Neuron (in vitro differentiated cells): ENCODE measurements around the gene GIT2.

ENCODE experiments used
- H2AFZ ChIP-seq: one replicate; pipeline ENCODE4 v1.6.1; 2013; ENCODE audit warnings: low read depth, mild to moderate bottlenecking, inconsistent platforms, low read length, moderate library complexity
- H3K27me3 ChIP-seq: one replicate; pipeline ENCODE4 v1.6.1; 2013; ENCODE audit warnings: low read length; ENCODE audit not compliant: insufficient read depth
- H3K36me3 ChIP-seq: one replicate; pipeline ENCODE4 v1.6.1; 2013; ENCODE audit warnings: low read length; ENCODE audit not compliant: insufficient read depth
- H3K4me1 ChIP-seq: one replicate; pipeline ENCODE4 v1.6.1; 2013; ENCODE audit warnings: low read length; ENCODE audit not compliant: insufficient read depth
- H3K4me3 ChIP-seq: 2 replicates; pipeline ENCODE4 v1.5.1; 2013; ENCODE audit warnings: mild to moderate bottlenecking, low read length, moderate library complexity
- H3K9me3 ChIP-seq: one replicate; pipeline ENCODE4 v1.6.1; 2013; ENCODE audit warnings: low read length

The GIT2 gene

DNA sequence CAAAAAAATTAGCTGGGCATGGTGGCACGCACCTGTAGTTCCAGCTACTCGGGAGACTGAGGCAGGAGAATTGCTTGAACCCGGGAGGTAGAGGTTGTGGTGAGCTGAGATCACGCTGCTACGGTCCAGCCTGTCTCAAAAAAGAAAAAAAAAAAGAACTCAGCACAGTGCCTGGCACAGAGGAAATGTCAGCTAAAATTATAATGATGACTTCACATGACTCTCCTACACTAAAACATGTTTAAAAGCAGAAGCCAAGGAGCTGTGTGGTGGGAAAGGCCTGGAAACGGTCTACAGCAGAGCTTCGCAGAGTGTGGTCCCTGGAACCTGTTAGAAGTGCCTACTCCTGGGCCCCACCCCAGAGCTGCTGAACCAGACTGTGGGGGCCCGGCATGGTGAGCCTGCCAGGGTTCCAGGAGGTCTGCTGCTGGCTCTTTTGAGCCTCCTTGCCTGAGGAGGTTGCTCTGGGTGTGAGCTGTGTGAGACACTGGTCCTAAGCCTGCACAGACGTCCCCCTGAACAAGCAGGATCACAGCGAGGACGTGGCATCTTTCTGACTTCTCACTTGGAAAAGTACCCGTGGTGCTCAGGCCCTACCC, 68.0 kb downstream of the GIT2 start:
- Histone ChIP-seq H3K36me3 (peaks cover 29% of the 10 kb centered on the region), H3K9me3 (no peaks in the 10 kb centered on the region), H3K27me3 (no peaks in the 10 kb centered on the region), H2AFZ (no peak overlapping the region), H3K4me3 (no peak overlapping the region), H3K4me1 (no peaks in the 10 kb centered on the region)

DNA sequence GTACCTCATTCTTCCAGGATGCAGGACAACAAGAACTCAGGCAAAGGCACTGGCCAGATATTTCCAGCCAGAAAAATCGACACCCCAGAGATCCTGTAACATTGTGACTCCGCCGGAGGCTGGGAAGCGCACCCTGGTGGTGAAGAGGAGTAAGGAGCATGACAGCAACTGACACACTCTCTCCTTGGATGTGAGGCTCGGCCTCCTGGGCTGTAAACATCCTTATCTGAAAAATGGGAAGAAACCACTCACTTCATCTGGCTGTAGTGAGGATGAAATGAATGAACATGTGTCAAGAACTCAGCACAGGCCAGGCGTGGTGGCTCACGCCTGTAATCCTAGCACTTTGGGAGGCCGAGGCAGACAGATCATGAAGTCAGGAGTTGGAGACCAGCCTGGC, 68.5 kb downstream of the GIT2 start:
- Histone ChIP-seq H3K4me1 (no peaks in the 10 kb centered on the region), H3K27me3 (no peaks in the 10 kb centered on the region), H3K9me3 (no peaks in the 10 kb centered on the region), H3K4me3 (no peak overlapping the region), H3K36me3 (peaks cover 25% of the 10 kb centered on the region), H2AFZ (no peak overlapping the region)

GRCh38 chr12:109926488-109927210, 69.5 kb downstream of the GIT2 start:
- peaks cover 16% of the 10 kb centered on the region for H3K36me3 ChIP-seq
- no peak overlapping the region for H2AFZ ChIP-seq

DNA sequence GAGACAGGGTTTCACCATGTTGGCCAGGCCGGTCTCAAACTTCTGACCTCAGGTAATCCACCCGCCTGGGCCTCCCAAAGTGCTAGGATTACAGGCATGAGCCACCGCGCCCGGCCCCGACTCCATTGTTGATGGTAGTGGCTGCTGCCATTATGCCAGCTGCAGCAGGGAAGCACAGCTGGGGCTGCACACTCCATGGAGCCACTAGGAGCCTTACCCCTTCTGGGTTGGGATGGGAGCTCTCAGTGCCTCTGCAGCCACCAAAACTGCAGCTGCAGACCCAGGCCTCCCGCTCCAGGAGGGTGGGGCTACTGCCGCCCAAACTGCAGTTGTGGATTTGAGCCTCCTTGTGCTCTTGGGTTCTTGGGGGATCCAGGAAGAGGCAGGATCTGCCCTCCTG, 70.2 kb downstream of the GIT2 start:
- H3K9me3 ChIP-seq: no peaks in the 10 kb centered on the region
- no peaks in the 10 kb centered on the region for H3K4me1 ChIP-seq
- H3K36me3 ChIP-seq: peaks cover 13% of the 10 kb centered on the region
- no peaks in the 10 kb centered on the region for H3K27me3 ChIP-seq
- no peak overlapping the region for H3K4me3 ChIP-seq
- no peak overlapping the region for H2AFZ ChIP-seq

More at GRCh38 chr12:109926488-109927210, 69.5 kb downstream of the GIT2 start:
- Histone ChIP-seq H3K4me1 (no peaks in the 10 kb centered on the region), H3K4me3 (no peak overlapping the region), H3K27me3 (no peaks in the 10 kb centered on the region), H3K9me3 (no peaks in the 10 kb centered on the region)

GRCh38 chr12:109925185-109925840, 70.9 kb downstream of the GIT2 start:
- Histone ChIP-seq H3K9me3 (no peaks in the 10 kb centered on the region), H3K4me3 (no peak overlapping the region), H3K36me3 (peaks cover 8% of the 10 kb centered on the region), H2AFZ (no peak overlapping the region), H3K27me3 (no peaks in the 10 kb centered on the region), H3K4me1 (no peaks in the 10 kb centered on the region)

DNA sequence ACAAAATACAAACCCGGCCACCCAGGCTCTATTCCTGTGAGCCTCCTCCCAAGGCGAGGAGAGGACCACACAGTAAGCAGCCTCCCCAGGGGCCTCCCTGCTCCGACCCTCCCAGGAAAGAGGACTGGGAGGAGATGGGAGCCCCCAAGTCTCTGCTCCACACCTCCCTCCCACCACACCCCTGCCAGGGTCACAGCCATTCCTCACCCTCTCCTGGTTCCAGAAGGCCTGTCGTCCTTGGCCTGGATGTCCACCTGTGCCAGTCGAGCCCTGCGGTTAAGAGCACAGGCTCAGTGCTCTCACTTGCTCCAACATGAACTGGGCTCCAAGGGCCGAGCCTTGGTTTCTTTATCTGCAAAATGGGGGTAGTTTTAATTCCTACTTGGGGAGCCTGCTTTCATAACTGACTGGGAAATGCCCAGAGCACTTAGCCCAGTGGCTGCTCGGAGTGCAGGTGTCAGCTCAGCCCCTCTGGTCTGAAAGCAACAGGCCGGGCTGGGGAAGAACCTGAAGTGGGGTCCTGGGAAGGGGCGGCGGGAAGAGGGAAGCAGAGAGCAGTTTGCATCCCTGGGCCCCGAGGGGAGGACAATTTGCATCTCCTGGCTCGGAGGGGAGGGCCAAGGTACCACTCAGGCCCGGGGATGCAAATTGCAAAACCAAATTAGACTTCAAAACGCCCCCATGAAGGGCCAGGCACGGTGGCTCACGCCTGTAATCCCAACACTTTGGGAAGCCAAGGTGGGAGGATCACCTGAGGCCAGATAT, 72.5 kb downstream of the GIT2 start:
- Histone ChIP-seq H3K4me1 (no peaks in the 10 kb centered on the region), H3K36me3 (peaks cover 8% of the 10 kb centered on the region), H3K9me3 (no peaks in the 10 kb centered on the region), H3K27me3 (no peaks in the 10 kb centered on the region), H2AFZ (no peak overlapping the region), H3K4me3 (no peak overlapping the region)

DNA sequence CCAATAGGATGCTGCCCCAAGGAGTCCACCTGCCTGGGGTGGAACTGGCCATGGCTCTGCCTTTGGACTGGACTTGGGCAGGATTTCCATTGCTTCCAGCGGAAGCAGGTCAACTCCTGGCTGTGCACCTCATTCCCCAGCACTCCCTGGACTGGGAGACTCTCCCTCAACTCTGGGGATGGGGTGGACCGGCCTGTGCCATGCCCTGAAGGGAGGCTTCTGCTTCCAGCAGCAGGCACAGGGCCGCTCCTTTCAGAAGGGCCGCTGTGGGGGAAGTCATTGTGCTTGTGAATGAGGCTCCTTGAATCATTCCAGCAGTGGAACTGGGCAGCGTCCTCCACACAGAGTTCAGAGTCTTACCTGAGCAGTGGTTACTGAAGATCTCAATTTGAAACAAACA, 73.1 kb downstream of the GIT2 start:
- H3K4me3 ChIP-seq: no peak overlapping the region
- no peaks in the 10 kb centered on the region for H3K9me3 ChIP-seq
- peaks cover 9% of the 10 kb centered on the region for H3K36me3 ChIP-seq
- H2AFZ ChIP-seq: no peak overlapping the region
- H3K27me3 ChIP-seq: no peaks in the 10 kb centered on the region
- no peaks in the 10 kb centered on the region for H3K4me1 ChIP-seq

DNA sequence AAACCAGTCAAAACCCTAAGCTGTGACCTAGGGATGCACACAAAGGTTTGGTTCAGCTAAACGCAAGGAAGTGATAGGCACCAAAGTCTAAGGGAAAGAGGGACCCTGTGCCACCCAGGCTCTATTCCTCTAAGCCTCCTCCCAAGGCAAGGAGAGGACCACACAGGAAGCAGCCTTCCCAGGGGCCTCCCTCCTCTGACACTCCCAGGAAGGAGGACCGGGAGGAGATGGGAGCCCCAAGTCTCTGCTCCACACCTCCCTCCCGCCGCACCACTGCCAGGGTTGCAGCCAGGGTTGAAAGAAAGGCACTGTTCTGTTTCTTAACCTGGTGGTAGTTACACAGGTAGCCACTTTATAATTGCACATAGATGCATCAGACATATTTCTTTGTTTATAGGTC, 74.2 kb downstream of the GIT2 start:
- Histone ChIP-seq H3K4me3 (no peak overlapping the region), H3K9me3 (no peaks in the 10 kb centered on the region), H2AFZ (no peak overlapping the region)

GRCh38 chr12:109920261-109920780, 75.8 kb downstream of the GIT2 start:
- H2AFZ ChIP-seq: no peak overlapping the region
- peaks cover 30% of the 10 kb centered on the region for H3K36me3 ChIP-seq
- H3K27me3 ChIP-seq: no peaks in the 10 kb centered on the region
- no peak overlapping the region for H3K4me3 ChIP-seq
- no peaks in the 10 kb centered on the region for H3K9me3 ChIP-seq
- no peaks in the 10 kb centered on the region for H3K4me1 ChIP-seq

More for the DNA sequence above, 74.2 kb downstream of the GIT2 start:
- Histone ChIP-seq H3K36me3 (peaks cover 16% of the 10 kb centered on the region), H3K27me3 (no peaks in the 10 kb centered on the region), H3K4me1 (no peaks in the 10 kb centered on the region)

DNA sequence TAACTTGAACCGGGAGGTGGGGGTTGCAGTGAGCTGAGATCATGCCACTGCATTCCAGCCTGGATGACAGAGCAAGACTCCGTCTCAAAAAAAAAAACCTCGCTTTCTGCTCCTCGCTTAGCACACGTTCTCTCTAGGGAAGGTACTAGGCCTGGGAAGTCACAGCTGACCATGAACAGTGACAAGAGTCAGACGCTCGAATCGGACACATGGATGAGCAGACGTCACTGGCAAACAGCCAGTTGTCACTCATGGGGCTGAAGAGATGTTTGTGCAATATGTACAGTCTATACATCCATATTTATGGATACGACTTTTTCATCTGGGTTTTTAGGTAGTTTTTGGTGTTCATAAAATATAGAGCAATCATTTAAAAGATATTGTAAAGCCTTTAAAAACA, 76.7 kb downstream of the GIT2 start:
- Histone ChIP-seq H3K27me3 (no peaks in the 10 kb centered on the region), H3K36me3 (peaks cover 39% of the 10 kb centered on the region)

DNA sequence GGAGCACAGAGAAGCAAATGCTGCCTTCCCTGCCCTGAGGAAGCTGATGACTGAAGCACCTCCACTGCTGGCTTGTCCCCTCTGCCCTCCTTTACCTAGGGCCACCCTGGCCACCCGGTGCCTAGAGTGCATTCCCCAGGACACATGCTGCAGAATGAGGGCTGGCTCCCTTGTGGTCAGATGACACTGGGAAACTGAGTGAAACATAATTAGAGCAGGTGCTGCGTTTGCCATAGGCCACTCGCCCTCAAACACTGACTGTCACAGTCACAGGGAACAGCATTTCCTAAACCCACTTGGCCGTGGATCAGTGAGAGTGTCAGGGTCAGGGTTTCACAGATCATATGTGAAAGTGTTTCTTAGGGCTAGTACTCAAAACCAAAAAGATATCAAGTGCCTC, 80.1 kb downstream of the GIT2 start:
- H3K36me3 ChIP-seq: peaks cover 64% of the 10 kb centered on the region

More for the DNA sequence above, 76.7 kb downstream of the GIT2 start:
- Histone ChIP-seq H2AFZ (no peak overlapping the region), H3K4me1 (no peaks in the 10 kb centered on the region), H3K9me3 (no peaks in the 10 kb centered on the region), H3K4me3 (no peak overlapping the region)

GRCh38 chr12:109915171-109916040, 80.8 kb downstream of the GIT2 start:
- Histone ChIP-seq H3K9me3 (no peaks in the 10 kb centered on the region), H3K27me3 (no peaks in the 10 kb centered on the region), H2AFZ (no peak overlapping the region), H3K4me1 (no peaks in the 10 kb centered on the region), H3K36me3 (peaks cover 69% of the 10 kb centered on the region), H3K4me3 (no peak overlapping the region)

More for the DNA sequence above, 80.1 kb downstream of the GIT2 start:
- no peak overlapping the region for H2AFZ ChIP-seq
- H3K9me3 ChIP-seq: no peaks in the 10 kb centered on the region
- H3K4me1 ChIP-seq: no peaks in the 10 kb centered on the region
- no peak overlapping the region for H3K4me3 ChIP-seq
- no peaks in the 10 kb centered on the region for H3K27me3 ChIP-seq
